NT2/D1 (cell line): ENCODE data around the gene SSB.

ENCODE experiments used
- SUZ12 ChIP-seq: IDR thresholded peaks from 2 replicates; pipeline ENCODE4 v1.6.1; 2011; ENCODE audit not compliant: insufficient read length, insufficient read depth; ENCODE audit errors: extremely low read depth
- YY1 ChIP-seq: IDR thresholded peaks from 2 replicates; pipeline ENCODE4 v1.6.1; 2011; ENCODE audit not compliant: insufficient read length, insufficient read depth
- ZNF274 ChIP-seq: IDR thresholded peaks from 2 replicates; pipeline ENCODE4 v1.6.1; 2011; ENCODE audit warnings: mild to moderate bottlenecking, low read depth, low read length

DNA sequence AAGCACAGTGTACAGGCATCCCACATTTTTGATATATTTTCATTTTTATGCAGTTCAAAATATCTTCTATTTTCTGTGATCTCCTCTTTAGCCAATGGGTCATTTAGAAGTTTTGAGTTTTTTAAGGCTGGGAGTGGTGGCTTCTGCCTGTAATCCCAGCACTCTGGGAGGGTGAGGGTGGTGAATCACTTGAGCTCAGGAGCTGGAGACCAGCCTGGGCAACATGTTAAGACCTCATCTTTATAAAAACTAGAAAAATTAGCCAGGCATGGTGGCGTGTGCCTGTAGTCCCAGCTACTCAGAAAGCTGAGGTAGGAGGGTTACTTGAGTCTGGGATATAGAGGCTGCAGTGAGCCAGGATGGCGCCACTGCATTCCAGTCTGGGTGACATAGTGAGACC lies 46.3 kb downstream of the SSB start:
- TF ChIP-seq ZNF274 (no peak), SUZ12 (no peak), YY1 (no peak)
